ENCODE results near the gene PPFIBP1.

Gene PPFIBP1

GRCh38 chr12:27513155-27513824 lies 10.7 kb upstream of the PPFIBP1 start:
- no peak for DNase-seq

- no peak for DNase-seq
These were observed 8.3 kb upstream of the PPFIBP1 start for GRCh38 chr12:27515671-27516070.

GRCh38 chr12:27516625-27517024 lies 7.4 kb upstream of the PPFIBP1 start:
- DNase-seq = no peak

- DNase-seq = no peak
These were observed 6.5 kb upstream of the PPFIBP1 start for GRCh38 chr12:27517546-27517945.

GRCh38 chr12:27517961-27518665 lies 5.9 kb upstream of the PPFIBP1 start:
- DNase-seq = no peak

GRCh38 chr12:27521066-27521465 lies 2.9 kb upstream of the PPFIBP1 start:
- no peak for DNase-seq

- no peak for DNase-seq
These were observed 2.0 kb upstream of the PPFIBP1 start for GRCh38 chr12:27521981-27522380.

GRCh38 chr12:27523305-27523641 lies 733 bp upstream of the PPFIBP1 start:
- peak; percentile 20 for DNase-seq

- DNase-seq = no peak
These were observed 459 bp downstream of the PPFIBP1 start for GRCh38 chr12:27524494-27524835.

- DNase-seq = no peak
These were observed 1.1 kb downstream of the PPFIBP1 start for GRCh38 chr12:27524839-27525753.

- no peak for DNase-seq
These were observed 3.5 kb downstream of the PPFIBP1 start for GRCh38 chr12:27527512-27527911.

GRCh38 chr12:27528788-27529187 lies 4.8 kb downstream of the PPFIBP1 start:
- no peak for DNase-seq

GRCh38 chr12:27530157-27530922 lies 6.3 kb downstream of the PPFIBP1 start:
- no peak for DNase-seq

- DNase-seq = no peak
These were observed 7.9 kb downstream of the PPFIBP1 start for GRCh38 chr12:27531896-27532295.

GRCh38 chr12:27534060-27534764 lies 10.2 kb downstream of the PPFIBP1 start:
- DNase-seq = peak; percentile 64

- no peak for DNase-seq
These were observed 10.8 kb downstream of the PPFIBP1 start for GRCh38 chr12:27534765-27535161.

- no peak for DNase-seq
These were observed 11.3 kb downstream of the PPFIBP1 start for GRCh38 chr12:27535318-27535717.

- no peak for DNase-seq
These were observed 14.1 kb downstream of the PPFIBP1 start for GRCh38 chr12:27537855-27538675.

- no peak for DNase-seq
These were observed 15.2 kb downstream of the PPFIBP1 start for GRCh38 chr12:27539191-27539631.

- no peak for DNase-seq
These were observed 17.2 kb downstream of the PPFIBP1 start for GRCh38 chr12:27541031-27541719.

GRCh38 chr12:27542628-27543027 lies 18.6 kb downstream of the PPFIBP1 start:
- no peak for DNase-seq
